IMR-90 (cell line): ENCODE results near the gene EHMT1. TPM values are rescaled to one million over a fixed set of nuclear protein-coding genes. Genes with fewer than 3 reads are reported as not detected.

Experiments
- ATAC-seq: fragments of 200-7000 bp; cut with Tn5 transposase; 2 replicates; pipeline ENCODE4 v1.9.1; 2020; ENCODE audit warnings: low read depth, mild to moderate bottlenecking, moderate library complexity
- BruUV-seq: library from RNA; stranded (reverse); fragments of 400-500 nt; replicated peaks from 2 replicates; lab custom pipeline; 2021; lab: Mats Ljungman, UMichigan
- CTCF ChIA-PET: fragments of 300-600 bp; formaldehyde crosslinking; extraction: SDS; loops from one replicate; lab custom pipeline; 2021; ENCODE audit warnings: antibody characterized with exemption; lab: Yijun Ruan, JAX
- POLR2A ChIA-PET: fragments of 300-600 bp; sonication (Branson Sonifier 250); formaldehyde crosslinking; loops from one replicate; lab custom pipeline; 2022; ENCODE audit warnings: antibody characterized with exemption; ENCODE audit not compliant: unreplicated experiment; lab: Charles Lee
- DNase-seq: peaks from one replicate; pipeline ENCODE4 v3.0.0; 2013
- H2AFZ ChIP-seq: replicated peaks from 2 replicates; pipeline ENCODE3; 2013; ENCODE audit warnings: low read length, mild to moderate bottlenecking; ENCODE audit not compliant: poor library complexity
- H2AK5ac ChIP-seq: 2 replicates; pipeline ENCODE4 v1.6.1; 2013; ENCODE audit warnings: low read depth, low read length, inconsistent platforms
- H2AK9ac ChIP-seq: replicated peaks from 2 replicates; pipeline ENCODE3; 2013; ENCODE audit warnings: mild to moderate bottlenecking, low read depth, low read length, moderate library complexity; ENCODE audit not compliant: poor library complexity
- H2BK120ac ChIP-seq: 2 replicates; pipeline ENCODE4 v1.6.1; 2013; ENCODE audit warnings: low read depth, low read length, inconsistent platforms
- H2BK15ac ChIP-seq: 3 replicates; pipeline ENCODE4 v1.6.1; 2013; ENCODE audit warnings: low read depth, low read length, inconsistent platforms
- H2BK20ac ChIP-seq: 2 replicates; pipeline ENCODE4 v1.6.1; 2013; ENCODE audit warnings: low read depth, mild to moderate bottlenecking, inconsistent platforms, low read length, moderate library complexity
- H2BK5ac ChIP-seq: 2 replicates; pipeline ENCODE4 v1.6.1; 2013; ENCODE audit warnings: mild to moderate bottlenecking, low read depth, low read length, inconsistent platforms; ENCODE audit not compliant: poor library complexity, severe bottlenecking
- H3K14ac ChIP-seq: replicated peaks from 2 replicates; pipeline ENCODE4 v1.6.1; 2013; ENCODE audit warnings: low read depth, low read length, inconsistent platforms
- H3K18ac ChIP-seq: 2 replicates; pipeline ENCODE4 v1.6.1; 2013; ENCODE audit warnings: low read depth, low read length, control low read depth
- H3K23ac ChIP-seq: 2 replicates; pipeline ENCODE4 v1.6.1; 2013; ENCODE audit warnings: low read depth, low read length, inconsistent platforms
- H3K27ac ChIP-seq: 2 replicates; pipeline ENCODE4 v1.5.1; 2013; ENCODE audit warnings: mild to moderate bottlenecking, control low read depth, low read length; ENCODE audit not compliant: insufficient read depth
- H3K27me3 ChIP-seq: 2 replicates; pipeline ENCODE4 v1.6.1; 2013; ENCODE audit warnings: low read length; ENCODE audit not compliant: control insufficient read depth, insufficient read depth
- H3K36me3 ChIP-seq: 2 replicates; pipeline ENCODE4 v1.6.1; 2013; ENCODE audit warnings: low read length, mixed read lengths; ENCODE audit not compliant: control insufficient read depth, insufficient read depth
- H3K4ac ChIP-seq: 2 replicates; pipeline ENCODE4 v1.6.1; 2013; ENCODE audit warnings: low read depth, low read length, inconsistent platforms
- H3K4me1 ChIP-seq: 2 replicates; pipeline ENCODE4 v1.6.1; 2013; ENCODE audit warnings: low read length, mixed read lengths; ENCODE audit not compliant: control insufficient read depth, insufficient read depth
- H3K4me2 ChIP-seq: 2 replicates; pipeline ENCODE4 v1.6.1; 2013; ENCODE audit warnings: low read depth, mild to moderate bottlenecking, control low read depth, low read length, moderate library complexity
- H3K4me3 ChIP-seq: 2 replicates; pipeline ENCODE4 v1.5.1; 2013; ENCODE audit warnings: low read depth, mild to moderate bottlenecking, control low read depth, low read length, moderate library complexity; ENCODE audit not compliant: insufficient read depth
- H3K56ac ChIP-seq: 2 replicates; pipeline ENCODE4 v1.6.1; 2013; ENCODE audit warnings: low read length, inconsistent platforms; ENCODE audit not compliant: insufficient read depth; ENCODE audit errors: extremely low read depth
- H3K79me1 ChIP-seq, 2 experiments: 2 replicates each; pipeline ENCODE4 v1.6.1; 2013; ENCODE audit warnings: low read length in 2 of 2, inconsistent platforms in 1 of 2, low read depth in 1 of 2
- H3K9ac ChIP-seq: 2 replicates; pipeline ENCODE4 v1.6.1; 2013; ENCODE audit warnings: low read depth, low read length, control low read depth
- H3K9me1 ChIP-seq: 2 replicates; pipeline ENCODE4 v1.6.1; 2013; ENCODE audit warnings: low read length, inconsistent platforms; ENCODE audit not compliant: insufficient read depth
- H3K9me3 ChIP-seq: 2 replicates; pipeline ENCODE4 v1.6.1; 2013; ENCODE audit warnings: low read length; ENCODE audit not compliant: control insufficient read depth, insufficient read depth
- H4K20me1 ChIP-seq: 2 replicates; pipeline ENCODE4 v1.6.1; 2013; ENCODE audit warnings: low read length, inconsistent platforms; ENCODE audit not compliant: insufficient read depth
- H4K5ac ChIP-seq: 2 replicates; pipeline ENCODE4 v1.6.1; 2013; ENCODE audit warnings: mild to moderate bottlenecking, low read depth, low read length, control low read depth
- H4K8ac ChIP-seq, 2 experiments: 2 replicates each; pipeline ENCODE4 v1.6.1; 2013; ENCODE audit warnings: low read depth in 2 of 2, low read length in 2 of 2, control low read depth in 1 of 2, inconsistent platforms in 1 of 2
- H4K91ac ChIP-seq: 2 replicates; pipeline ENCODE4 v1.6.1; 2013; ENCODE audit warnings: low read depth, low read length, inconsistent platforms; ENCODE audit not compliant: insufficient read depth
- CEBPB ChIP-seq: IDR thresholded peaks from 2 replicates; pipeline ENCODE4 v1.6.1; 2012; ENCODE audit warnings: low read depth, low read length, improper control_type of control experiment
- CHD1 ChIP-seq: IDR thresholded peaks from 2 replicates; pipeline ENCODE4 v1.6.1; 2012; ENCODE audit warnings: low read depth, low read length, improper control_type of control experiment
- CTCF ChIP-seq: conservative IDR thresholded peaks from 2 replicates; pipeline ENCODE4 v1.5.1; 2012; ENCODE audit warnings: mild to moderate bottlenecking, low read depth, low read length, improper control_type of control experiment
- ELK1 ChIP-seq: fragments of 150-350 bp; IDR thresholded peaks from 2 replicates; pipeline ENCODE4 v1.6.1; 2016; ENCODE audit warnings: low read depth, mild to moderate bottlenecking, low read length, moderate library complexity, borderline replicate concordance
- FOS ChIP-seq: fragments of 150-350 bp; IDR thresholded peaks from 2 replicates; pipeline ENCODE4 v1.6.1; 2016; ENCODE audit warnings: low read depth, low read length
- MAFK ChIP-seq: IDR thresholded peaks from 2 replicates; pipeline ENCODE4 v1.6.1; 2012; ENCODE audit warnings: low read depth, low read length, improper control_type of control experiment
- MAZ ChIP-seq: IDR thresholded peaks from 2 replicates; pipeline ENCODE4 v1.6.1; 2012; ENCODE audit warnings: low read depth, mild to moderate bottlenecking, low read length, improper control_type of control experiment, moderate library complexity, borderline replicate concordance
- MXI1 ChIP-seq: IDR thresholded peaks from 2 replicates; pipeline ENCODE4 v1.6.1; 2012; ENCODE audit warnings: low read depth, mild to moderate bottlenecking, low read length, moderate library complexity, borderline replicate concordance
- POLR2A ChIP-seq: IDR thresholded peaks from 2 replicates; pipeline ENCODE4 v1.6.1; 2012; ENCODE audit warnings: mild to moderate bottlenecking, low read depth, low read length
- RAD21 ChIP-seq: IDR thresholded peaks from 2 replicates; pipeline ENCODE4 v1.6.1; 2012; ENCODE audit warnings: low read length, improper control_type of control experiment
- RCOR1 ChIP-seq: IDR thresholded peaks from 2 replicates; pipeline ENCODE4 v1.6.1; 2012; ENCODE audit warnings: mild to moderate bottlenecking, low read length, improper control_type of control experiment; ENCODE audit not compliant: insufficient replicate concordance
- RFX5 ChIP-seq: IDR thresholded peaks from 2 replicates; pipeline ENCODE4 v1.8.0; 2012; ENCODE audit warnings: low read depth, mild to moderate bottlenecking, low read length, moderate library complexity
- SMC3 ChIP-seq: fragments of 150-350 bp; IDR thresholded peaks from 2 replicates; pipeline ENCODE4 v1.6.1; 2016; ENCODE audit warnings: low read depth, mild to moderate bottlenecking, antibody characterized with exemption, low read length, moderate library complexity
- USF2 ChIP-seq: fragments of 150-350 bp; IDR thresholded peaks from 2 replicates; pipeline ENCODE4 v1.6.1; 2017; ENCODE audit warnings: mild to moderate bottlenecking, antibody characterized with exemption, low read length, low read depth
- WGBS, 2 experiments: methylation state at CpG; one replicate each; pipeline versions ENCODE4 v1.1.5 to v1.1.7; 2013; ENCODE audit warnings: missing lambda C conversion rate in 2 of 2; ENCODE audit not compliant: insufficient read length in 1 of 2; ENCODE audit errors: extremely low coverage in 2 of 2; 5-methylcytosine and 5-hydroxymethylcytosine counted together
- dilution Hi-C: fragments of 300-500 bp; cut with HindIII; formaldehyde crosslinking; loops from one replicate; pipeline ENCODE4 v1.14.3; 2018; ENCODE audit warnings: low sequenced_read_pairs; ENCODE audit not compliant: unreplicated experiment
- in situ Hi-C: fragments of 300-500 bp; cut with MboI; formaldehyde crosslinking; loops from 3 replicates; pipeline ENCODE4 v1.14.3; 2019; ENCODE audit warnings: low sequenced_read_pairs, inconsistent platforms, mixed read lengths
- intact Hi-C: fragments of 100-400 bp; cut with micrococcal nuclease; formaldehyde crosslinking; loops from 2 replicates; pipeline ENCODE4 v1.10.0; 2022
- polyA plus RNA-seq, 3 experiments: library from polyadenylated mRNA; depleted of rRNA; stranded (reverse); fragments of >200 nt; gene quantifications; 2 replicates each; pipeline ENCODE4 v1.2.3, GENCODE V29; 2012; ENCODE audit warnings: low replicate concordance in 1 of 3
- total RNA-seq: library from RNA; depleted of rRNA; stranded (reverse); fragments of >200 nt; gene quantifications from 2 replicates; pipeline ENCODE4 v1.2.3, GENCODE V29; 2012

The EHMT1 gene
- total and polyA plus RNA-seq, 2 of the 4 experiments (the other 2 are of a cell fraction): 32.8 to 35.1 TPM

DNA sequence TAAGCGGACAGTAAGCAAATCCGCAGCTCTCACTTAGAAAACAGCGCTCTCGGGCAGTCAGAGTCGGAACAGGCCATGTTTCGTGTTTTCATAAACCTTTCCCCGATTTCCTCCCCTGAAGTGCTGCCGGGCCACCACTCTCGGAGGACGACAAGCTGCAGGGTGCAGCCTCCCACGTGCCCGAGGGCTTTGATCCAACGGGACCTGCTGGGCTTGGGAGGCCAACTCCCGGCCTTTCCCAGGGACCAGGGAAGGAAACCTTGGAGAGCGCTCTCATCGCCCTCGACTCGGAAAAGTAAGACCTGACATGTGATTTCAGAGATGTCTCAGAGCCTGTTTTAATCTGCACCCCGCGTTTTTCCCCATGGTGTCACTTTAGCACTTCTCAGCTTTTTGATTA, 159.0 kb downstream of the EHMT1 start:
- Histone ChIP-seq H3K4ac (no peak overlapping the region), H2AK9ac (no peak overlapping the region), H3K9ac (no peak overlapping the region), H4K91ac (no peak overlapping the region), H2BK120ac (no peak overlapping the region), H3K79me1 (peaks cover 11 to 18% of the 10 kb centered on the region in 2 experiments; a peak in 3 of 4 replicates), H4K20me1 (no peaks in the 10 kb centered on the region), H2BK15ac (no peak overlapping the region), H3K4me3 (no peak overlapping the region), H4K5ac (no peak overlapping the region), H3K36me3 (peaks cover 62% of the 10 kb centered on the region), H3K9me1 (peaks cover 4% of the 10 kb centered on the region; the same call in 1 of the 2 replicates), H3K56ac (no peak overlapping the region), H3K9me3 (no peaks in the 10 kb centered on the region), H3K23ac (no peak overlapping the region), H3K27ac (no peak overlapping the region), H2AK5ac (no peak overlapping the region), H4K8ac (no peak overlapping the region), H3K4me1 (no peaks in the 10 kb centered on the region), H2BK5ac (no peak overlapping the region), H3K4me2 (no peak overlapping the region), H3K27me3 (no peaks in the 10 kb centered on the region), H3K18ac (no peak overlapping the region), H2AFZ (no peak overlapping the region), H3K14ac (no peak overlapping the region), H2BK20ac (no peak overlapping the region)
- TF ChIP-seq SMC3 (no peak), CTCF (no peak), RAD21 (no peak), MXI1 (no peak), USF2 (no peak), POLR2A (no peak), MAZ (no peak), ELK1 (no peak), FOS (no peak), RFX5 (no peak), MAFK (no peak), CHD1 (no peak), RCOR1 (no peak), CEBPB (no peak)
- intact Hi-C loops: no loop called here
- ChIA-PET POLR2A (no interaction called here), CTCF (interaction anchor here (1.0 kb wide), 1 partner anchor 105 kb away, joined by 3 read pairs; no protein-coding TSS in a partner anchor)
- dilution Hi-C loops: no loop called here
- ATAC-seq: no peak
- in situ Hi-C loops: no loop called here
- BruUV-seq: no TSS peak
- WGBS, 2 experiments: 86% methylated on average over 14 of the region's 20 CpGs; no CpG with 5 or more reads in 1 of the 2 experiments
- no peak for DNase-seq
